Psoas muscle (tissue), 8 donors: ENCODE results near the gene IFNG-AS1. TPM values are rescaled to one million over a fixed set of nuclear protein-coding genes. Genes with fewer than 3 reads are reported as not detected.

Experiments
- ATAC-seq, 4 donors: fragments of 200-7000 bp; cut with Tn5 transposase; one replicate each; pipeline ENCODE4 v1.9.1; 2020; ENCODE audit warnings: moderate library complexity in 3 of 4, mild to moderate bottlenecking in 2 of 4
- DNase-seq, 2 donors: peaks; one replicate each; pipeline ENCODE4 v3.0.0-alpha.2; 2020
- H3K27ac ChIP-seq: fragments of 200-600 bp; one replicate; pipeline ENCODE4 v1.8.0; 2022
- H3K27me3 ChIP-seq, 3 donors: fragments of 200-600 bp in 1 of 3; one replicate each; pipeline versions ENCODE4 v1.6.1 to v1.8.0; 2013 to 2022; ENCODE audit warnings: low read length in 2 of 3, mild to moderate bottlenecking in 2 of 3, moderate library complexity in 1 of 3; ENCODE audit not compliant: insufficient read depth in 3 of 3
- H3K36me3 ChIP-seq, 2 donors: fragments of 200-600 bp in 1 of 2; one replicate each; pipeline versions ENCODE4 v1.6.1 to v1.8.0; 2013 to 2022; ENCODE audit warnings: low read depth in 1 of 2, mild to moderate bottlenecking in 1 of 2, moderate library complexity in 1 of 2; ENCODE audit not compliant: insufficient read depth in 1 of 2
- H3K4me1 ChIP-seq: fragments of 200-600 bp; one replicate; pipeline ENCODE4 v1.8.0; 2022
- H3K4me3 ChIP-seq: fragments of 200-600 bp; one replicate; pipeline ENCODE4 v1.8.0; 2022; ENCODE audit warnings: mild to moderate bottlenecking
- H3K9me3 ChIP-seq: fragments of 200-600 bp; one replicate; pipeline ENCODE4 v1.8.0; 2022
- WGBS, 3 donors: extraction: QIAGEN DNeasy Blood & Tissue Kit; methylation state at CpG; one replicate each; pipeline versions ENCODE4 v1.1.6 to v1.1.7; 2013; 5-methylcytosine and 5-hydroxymethylcytosine counted together
- intact Hi-C, 2 donors: fragments of 100-400 bp; cut with DNase I; formaldehyde crosslinking; loops; one replicate each; pipeline versions ENCODE4 v1.11.0 to v1.14.2; 2022
- polyA plus RNA-seq, 3 donors: library from polyadenylated mRNA; stranded (reverse); fragments of 200-250 nt; gene quantifications; one replicate each; pipeline ENCODE4 v1.2.3, GENCODE V29; 2013
- total RNA-seq, 4 donors: library from RNA; stranded (reverse); fragmentation: NEBNext Ultra II Directional in 2 of 4; extraction: Animal tissue kit (Norgen Biotek cat#: 25700) in 2 of 4; gene quantifications; one replicate each; pipeline versions ENCODE4 v1.2.1 to v1.2.4, GENCODE V29; 2021 to 2023
- TF ChIP-seq, protein P1 (sequence below): fragments of 200-600 bp; IDR thresholded peaks from one replicate; pipeline ENCODE4 v1.8.0; 2022; ENCODE audit warnings: antibody characterized with exemption
- donor health status: healthy with polysubstance abuse.
- donor health status: DM: no; HTN: no; CAD: no; lungs with moderate emphysema.
- donor health status: Bipolar disorder and iron deficiency.
- donor health status: healthy.
- donor health status: DM: yes; HTN: yes; CAD: no.
- donor health status: DM: no; HTN: no; CAD: no.
- donor health status: DM: no; HTN: no; CAD: no.
- donor health status: DM: yes; HTN: yes; CAD: no.

Gene IFNG-AS1
- total and polyA plus RNA-seq, 7 donors = 0.08 to 0.21 TPM; not detected in 5

DNA sequence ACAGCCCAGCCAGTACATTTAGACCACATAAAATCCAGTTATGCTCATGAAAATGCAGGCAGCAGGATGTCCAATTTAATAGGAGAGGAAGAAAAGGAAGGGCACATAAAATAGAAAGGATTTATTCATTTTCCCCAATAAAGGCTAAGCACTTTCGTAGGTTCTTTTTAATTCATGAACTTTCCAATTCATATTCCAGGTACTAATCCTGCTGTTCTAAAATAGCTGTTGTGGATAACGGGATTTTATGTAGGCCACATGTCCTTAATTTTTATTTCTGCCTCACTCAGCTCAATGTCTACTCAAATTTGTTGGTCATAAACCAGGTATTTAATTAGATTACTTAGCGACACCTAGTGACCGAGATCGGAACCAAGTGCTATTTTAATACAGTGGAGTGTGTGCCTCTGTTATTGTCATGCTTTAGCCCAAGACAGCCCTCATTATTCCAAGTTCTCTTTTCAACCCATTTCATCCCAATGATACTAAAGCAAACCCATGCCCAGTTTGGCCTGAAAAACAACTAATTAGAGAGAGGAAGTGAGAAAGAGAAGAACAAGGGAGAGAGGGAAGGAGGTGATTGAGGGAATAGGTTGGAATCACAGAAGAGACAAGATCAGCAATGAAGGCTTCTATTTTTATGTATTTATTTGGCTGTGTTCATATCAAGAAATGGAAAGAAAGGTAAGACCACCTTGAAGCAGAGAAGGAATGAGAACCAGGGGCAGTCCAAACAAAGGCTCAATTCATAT is 45.9 kb upstream of the IFNG-AS1 start:
- Histone ChIP-seq H3K36me3 (no peaks in the 10 kb centered on the region), H3K27me3 (no peaks in the 10 kb centered on the region), H3K9me3 (no peaks in the 10 kb centered on the region), H3K4me1 (peaks cover 36% of the 10 kb centered on the region), H3K27ac (peak overlapping the region; percentile 75), H3K4me3 (no peak overlapping the region)
- DNase-seq = no peak
- intact Hi-C loops = loop anchor here (2.0 to 10.0 kb wide), 8 partner anchors 116 to 589 kb away; no protein-coding TSS in a partner anchor
- TF ChIP-seq, protein P1, sequence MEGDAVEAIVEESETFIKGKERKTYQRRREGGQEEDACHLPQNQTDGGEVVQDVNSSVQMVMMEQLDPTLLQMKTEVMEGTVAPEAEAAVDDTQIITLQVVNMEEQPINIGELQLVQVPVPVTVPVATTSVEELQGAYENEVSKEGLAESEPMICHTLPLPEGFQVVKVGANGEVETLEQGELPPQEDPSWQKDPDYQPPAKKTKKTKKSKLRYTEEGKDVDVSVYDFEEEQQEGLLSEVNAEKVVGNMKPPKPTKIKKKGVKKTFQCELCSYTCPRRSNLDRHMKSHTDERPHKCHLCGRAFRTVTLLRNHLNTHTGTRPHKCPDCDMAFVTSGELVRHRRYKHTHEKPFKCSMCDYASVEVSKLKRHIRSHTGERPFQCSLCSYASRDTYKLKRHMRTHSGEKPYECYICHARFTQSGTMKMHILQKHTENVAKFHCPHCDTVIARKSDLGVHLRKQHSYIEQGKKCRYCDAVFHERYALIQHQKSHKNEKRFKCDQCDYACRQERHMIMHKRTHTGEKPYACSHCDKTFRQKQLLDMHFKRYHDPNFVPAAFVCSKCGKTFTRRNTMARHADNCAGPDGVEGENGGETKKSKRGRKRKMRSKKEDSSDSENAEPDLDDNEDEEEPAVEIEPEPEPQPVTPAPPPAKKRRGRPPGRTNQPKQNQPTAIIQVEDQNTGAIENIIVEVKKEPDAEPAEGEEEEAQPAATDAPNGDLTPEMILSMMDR = peak; percentile 77
- 4 to 7% (median 4%) methylated on average over 5 of the region's 5 CpGs for WGBS, 3 donors
- peak; percentile 64 to 85 (median 72) for ATAC-seq

DNA sequence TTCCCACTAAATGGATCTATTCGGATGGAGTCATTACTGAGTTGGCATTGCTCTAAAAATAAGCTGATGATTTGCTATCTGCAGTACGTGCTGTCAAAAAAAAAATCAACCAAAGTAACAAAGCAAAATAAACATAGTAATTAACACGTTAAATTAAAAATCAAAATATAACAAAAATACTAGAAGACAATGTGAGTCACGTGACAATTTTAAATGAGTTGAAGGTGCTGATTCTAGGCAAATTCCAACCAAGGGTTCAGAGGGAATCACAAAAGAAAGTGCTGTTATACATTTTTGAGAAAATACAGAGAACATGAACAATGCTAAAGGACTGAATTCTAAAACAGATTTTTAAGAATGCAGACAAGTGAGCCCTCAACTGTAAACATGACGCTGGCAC is 45.2 kb upstream of the IFNG-AS1 start:
- H3K4me1 ChIP-seq = peaks cover 35% of the 10 kb centered on the region
- peak overlapping the region; percentile 28 for H3K27ac ChIP-seq
- no peak for ATAC-seq

DNA sequence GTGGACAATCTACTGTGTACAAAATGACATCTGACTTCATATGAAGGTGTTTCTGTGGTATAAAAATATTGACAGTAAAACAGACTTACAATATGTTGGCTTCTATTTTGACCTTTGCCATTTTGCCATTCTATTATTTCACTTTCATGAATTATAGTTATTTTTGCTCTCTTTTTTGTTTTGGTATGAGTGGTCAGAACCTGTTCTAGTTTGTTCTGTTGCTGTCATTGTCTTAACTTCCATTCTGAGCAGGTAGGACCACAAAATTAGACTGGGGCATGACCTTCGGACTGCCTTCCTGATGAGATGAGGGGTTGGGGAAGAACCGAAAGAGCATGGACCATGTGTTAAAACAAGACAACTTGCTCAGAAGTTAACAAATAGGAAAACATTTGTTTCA is 36.5 kb upstream of the IFNG-AS1 start:
- Histone ChIP-seq H3K27ac (no peak overlapping the region), H3K27me3 (no peaks in the 10 kb centered on the region), H3K4me1 (no peaks in the 10 kb centered on the region), H3K9me3 (no peaks in the 10 kb centered on the region), H3K36me3 (no peaks in the 10 kb centered on the region), H3K4me3 (no peak overlapping the region)
- 87 to 89% (median 89%) methylated on average over 2 of the region's 2 CpGs for whole genome bisulfite sequencing, 3 donors
- ATAC-seq (no peak), DNase-seq (no peak)
- intact Hi-C loops = no loop called here
- TF ChIP-seq, protein P1 = no peak

More for the DNA sequence above, 45.2 kb upstream of the IFNG-AS1 start:
- intact Hi-C loops = loop anchor here (5.0 to 10.0 kb wide), 6 partner anchors 117 to 502 kb away; no protein-coding TSS in a partner anchor
- Histone ChIP-seq H3K27me3 (no peaks in the 10 kb centered on the region), H3K36me3 (no peaks in the 10 kb centered on the region), H3K9me3 (no peaks in the 10 kb centered on the region), H3K4me3 (no peak overlapping the region)
- 66 to 82% (median 67%) methylated on average over 5 of the region's 5 CpGs for WGBS, 3 donors
- TF ChIP-seq, protein P1 = no peak
- no peak for DNase-seq

DNA sequence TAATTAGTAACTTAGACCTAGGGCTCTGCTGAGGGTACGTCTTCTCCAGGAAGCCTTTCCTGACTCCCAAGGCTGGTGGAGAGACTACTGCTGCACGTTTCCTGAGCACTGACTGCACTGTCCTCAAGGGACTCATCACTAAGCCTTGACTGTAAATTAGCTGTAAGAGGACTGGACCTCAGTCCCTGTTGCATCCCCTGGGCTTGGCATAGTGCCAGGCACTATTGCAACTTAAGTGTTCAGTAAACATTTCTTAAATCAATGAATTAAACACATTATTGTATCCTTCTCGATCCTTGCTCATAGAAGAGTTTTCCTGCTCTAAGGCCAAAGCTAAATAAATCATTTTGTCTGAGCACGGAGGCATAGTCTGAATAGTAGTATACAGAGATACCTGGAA is 31.9 kb upstream of the IFNG-AS1 start:
- H3K27me3 ChIP-seq = no peaks in the 10 kb centered on the region
- H3K4me1 ChIP-seq = no peaks in the 10 kb centered on the region
- ATAC-seq = no peak
- no peak overlapping the region for H3K27ac ChIP-seq
- TF ChIP-seq, protein P1 = no peak
- 46 to 49% (median 49%) methylated on average over 4 of the region's 4 CpGs for WGBS, 3 donors
- no peak for DNase-seq
- intact Hi-C loops = no loop called here
- no peaks in the 10 kb centered on the region for H3K9me3 ChIP-seq
- H3K36me3 ChIP-seq = no peaks in the 10 kb centered on the region
- H3K4me3 ChIP-seq = no peak overlapping the region

DNA sequence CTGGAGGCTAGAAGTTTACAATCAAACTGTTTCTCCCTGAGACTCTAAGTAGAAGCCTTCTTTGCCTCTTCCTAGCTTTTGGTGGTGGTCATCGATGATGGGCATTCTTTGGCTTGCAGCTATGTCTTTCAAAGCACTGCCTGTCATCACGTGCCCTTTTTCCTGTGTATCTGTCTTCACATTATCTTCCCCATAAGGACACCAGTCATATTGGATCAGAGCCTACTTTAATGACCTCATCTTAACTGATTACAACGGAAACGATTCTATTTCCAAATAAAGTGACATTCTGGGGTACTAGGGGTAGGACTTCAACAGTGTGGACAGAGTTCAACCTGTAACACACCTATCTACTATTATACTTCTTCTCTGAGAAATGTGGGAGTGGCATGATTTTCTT is 31.1 kb upstream of the IFNG-AS1 start:
- DNase-seq (no peak), ATAC-seq (no peak)
- WGBS, 3 donors = 34 to 39% (median 36%) methylated on average over 4 of the region's 4 CpGs
- no peak overlapping the region for H3K4me3 ChIP-seq
- TF ChIP-seq, protein P1 = no peak
- H3K4me1 ChIP-seq = no peaks in the 10 kb centered on the region
- H3K36me3 ChIP-seq = no peaks in the 10 kb centered on the region
- H3K9me3 ChIP-seq = no peaks in the 10 kb centered on the region
- H3K27me3 ChIP-seq = no peaks in the 10 kb centered on the region
- intact Hi-C loops = no loop called here
- H3K27ac ChIP-seq = no peak overlapping the region
